ENCODE results near the gene RREB1. TPM values are rescaled to one million over a fixed set of nuclear protein-coding genes. Genes with fewer than 3 reads are reported as not detected.

RREB1 gene
- total RNA-seq, 4 donors from 2014 or later: 56.2 to 102 (median 62.6) TPM

GRCh38 chr6:7207720-7208119, 100.0 kb downstream of the RREB1 start:
- Histone ChIP-seq H3K4me1 (peaks cover 4% of the 10 kb centered on the region), H3K36me3 (peaks cover 37% of the 10 kb centered on the region), H3K4me3 (no peak overlapping the region), H3K27ac (no peak overlapping the region), H3K27me3 (no peaks in the 10 kb centered on the region), H3K9me3 (no peaks in the 10 kb centered on the region)
- WGBS: 77% methylated on average over 4 of the region's 4 CpGs
- TF ChIP-seq POLR2A (IDR thresholded peaks at IDR 0.05): no peak
- no peak for TF ChIP-seq EP300 (IDR thresholded peaks at IDR 0.05)
- no peak for DNase-seq (ENCODE audit: low spot score in 2 of 2)

- H3K4me3 ChIP-seq: no peak overlapping the region
- no peak overlapping the region for H3K27ac ChIP-seq
- H3K27me3 ChIP-seq: no peaks in the 10 kb centered on the region
- no peaks in the 10 kb centered on the region for H3K9me3 ChIP-seq
- WGBS: 97% methylated on average over 2 of the region's 2 CpGs
- DNase-seq (ENCODE audit: low spot score in 2 of 2): no peak
- TF ChIP-seq POLR2A (IDR thresholded peaks at IDR 0.05): no peak
- TF ChIP-seq CTCF (IDR thresholded peaks at IDR 0.05): no peak
- TF ChIP-seq EP300 (IDR thresholded peaks at IDR 0.05): no peak
- TF ChIP-seq POLR2AphosphoS5 (IDR thresholded peaks at IDR 0.05): no peak
- peaks cover 30% of the 10 kb centered on the region for H3K4me1 ChIP-seq
- peaks cover 59% of the 10 kb centered on the region for H3K36me3 ChIP-seq
These were observed 105.7 kb downstream of the RREB1 start for GRCh38 chr6:7213416-7213815.

- no peaks in the 10 kb centered on the region for H3K9me3 ChIP-seq
- no peaks in the 10 kb centered on the region for H3K27me3 ChIP-seq
- peaks cover 62% of the 10 kb centered on the region for H3K36me3 ChIP-seq
- no peak for DNase-seq (ENCODE audit: low spot score in 2 of 2)
- TF ChIP-seq CTCF (IDR thresholded peaks at IDR 0.05): no peak
- TF ChIP-seq POLR2A (IDR thresholded peaks at IDR 0.05): no peak
- TF ChIP-seq EP300 (IDR thresholded peaks at IDR 0.05): no peak
- TF ChIP-seq POLR2AphosphoS5 (IDR thresholded peaks at IDR 0.05): no peak
- 75% methylated on average over 5 of the region's 5 CpGs for WGBS
- no peak overlapping the region for H3K27ac ChIP-seq
- H3K4me1 ChIP-seq: peaks cover 39% of the 10 kb centered on the region
- no peak overlapping the region for H3K4me3 ChIP-seq
These were observed 106.7 kb downstream of the RREB1 start for GRCh38 chr6:7214468-7214867.

GRCh38 chr6:7215131-7215530, 107.4 kb downstream of the RREB1 start:
- Histone ChIP-seq H3K27me3 (no peaks in the 10 kb centered on the region), H3K27ac (no peak overlapping the region), H3K9me3 (no peaks in the 10 kb centered on the region), H3K4me3 (no peak overlapping the region), H3K36me3 (peaks cover 64% of the 10 kb centered on the region), H3K4me1 (peaks cover 46% of the 10 kb centered on the region)
- DNase-seq (ENCODE audit: low spot score in 2 of 2): no peak
- 78% methylated on average over 8 of the region's 8 CpGs for WGBS
- no peak for TF ChIP-seq POLR2AphosphoS5 (IDR thresholded peaks at IDR 0.05)
- TF ChIP-seq EP300 (IDR thresholded peaks at IDR 0.05): no peak
- TF ChIP-seq POLR2A (IDR thresholded peaks at IDR 0.05): no peak
- no peak for TF ChIP-seq CTCF (IDR thresholded peaks at IDR 0.05)

- Histone ChIP-seq H3K27ac (no peak overlapping the region), H3K9me3 (no peaks in the 10 kb centered on the region), H3K4me1 (peaks cover 53% of the 10 kb centered on the region), H3K27me3 (no peaks in the 10 kb centered on the region), H3K4me3 (no peak overlapping the region), H3K36me3 (peaks cover 63% of the 10 kb centered on the region)
- WGBS: 63% methylated on average over 10 of the region's 10 CpGs
- TF ChIP-seq POLR2A (IDR thresholded peaks at IDR 0.05) (no peak), POLR2AphosphoS5 (IDR thresholded peaks at IDR 0.05) (no peak), CTCF (IDR thresholded peaks at IDR 0.05) (no peak), EP300 (IDR thresholded peaks at IDR 0.05) (no peak)
- DNase-seq (ENCODE audit: low spot score in 2 of 2): no peak
These were observed 108.1 kb downstream of the RREB1 start for GRCh38 chr6:7215798-7216231.

Measured in suprapubic skin (tissue), 4 donors.